K562 (cell line): ENCODE measurements around the gene TIMP2. TPM values are rescaled to one million over a fixed set of nuclear protein-coding genes. Genes with fewer than 3 reads are reported as not detected.

Source experiments
- BACH1 ChIP-seq: fragments of 200-800 bp; sonication (Bioruptor generic); IDR thresholded peaks from 2 replicates; pipeline ENCODE4 v1.6.1; 2016; ENCODE audit warnings: missing genetic modification characterization, missing compliant biosample characterization
- BRD4 ChIP-seq: fragments of 200-600 bp; sonication (generic); IDR thresholded peaks from 2 replicates; pipeline ENCODE4 v1.6.1; 2017; ENCODE audit warnings: inconsistent platforms
- EP400 ChIP-seq: fragments of 450-650 bp; IDR thresholded peaks from 2 replicates; pipeline ENCODE4 v1.6.1; 2017; ENCODE audit warnings: antibody characterized with exemption, mild to moderate bottlenecking, moderate library complexity
- ETS2 ChIP-seq: IDR thresholded peaks from 2 replicates; pipeline ENCODE4 v1.6.1; 2016; ENCODE audit warnings: borderline replicate concordance, missing genetic modification characterization, mild to moderate bottlenecking, moderate library complexity, missing compliant biosample characterization; ENCODE audit not compliant: poor library complexity, severe bottlenecking
- HLTF ChIP-seq: fragments of 450-650 bp; IDR thresholded peaks from 2 replicates; pipeline ENCODE4 v1.6.1; 2016
- HMG20A ChIP-seq: fragments of 450-650 bp; formaldehyde crosslinking; conservative IDR thresholded peaks from 2 replicates; pipeline ENCODE4 v1.4.0; 2020; ENCODE audit warnings: mild to moderate bottlenecking, mixed read lengths
- HNRNPUL1 ChIP-seq: fragments of 200-400 bp; formaldehyde crosslinking; IDR thresholded peaks from 2 replicates; pipeline ENCODE4 v1.6.1; 2017; ENCODE audit warnings: low read length
- KDM2B ChIP-seq: fragments of 250-450 bp; sonication (Bioruptor Pico); IDR thresholded peaks from 2 replicates; pipeline ENCODE4 v1.8.0; 2021; ENCODE audit warnings: mild to moderate bottlenecking, moderate library complexity
- LARP7 ChIP-seq: fragments of 450-650 bp; IDR thresholded peaks from 2 replicates; pipeline ENCODE4 v1.6.1; 2016
- MTA2 ChIP-seq: fragments of 450-650 bp; IDR thresholded peaks from 2 replicates; pipeline ENCODE4 v1.6.1; 2016; ENCODE audit warnings: low read depth
- NFXL1 ChIP-seq: fragments of 450-650 bp; formaldehyde crosslinking; IDR thresholded peaks from 2 replicates; pipeline ENCODE4 v1.4.0; 2021; ENCODE audit warnings: mild to moderate bottlenecking
- PCBP1 ChIP-seq: fragments of 200-400 bp; formaldehyde crosslinking; IDR thresholded peaks from 2 replicates; pipeline ENCODE4 v1.6.1; 2018; ENCODE audit warnings: mild to moderate bottlenecking, low read depth, low read length; ENCODE audit not compliant: poor library complexity, severe bottlenecking
- RFX1 ChIP-seq: fragments of 450-650 bp; IDR thresholded peaks from 2 replicates; pipeline ENCODE4 v1.6.1; 2016; ENCODE audit warnings: mild to moderate bottlenecking, moderate library complexity
- SMARCE1 ChIP-seq: fragments of 450-650 bp; IDR thresholded peaks from 2 replicates; pipeline ENCODE4 v1.7.1; 2016; ENCODE audit warnings: mild to moderate bottlenecking
- SUPT5H ChIP-seq: fragments of 450-650 bp; IDR thresholded peaks from 2 replicates; pipeline ENCODE4 v1.6.1; 2016
- ZC3H8 ChIP-seq: fragments of 450-650 bp; IDR thresholded peaks from 2 replicates; pipeline ENCODE4 v1.6.1; 2017
- ZNF146 ChIP-seq: IDR thresholded peaks from one replicate; pipeline ENCODE4 v1.6.1; 2018; ENCODE audit warnings: missing compliant biosample characterization; ENCODE audit not compliant: unreplicated experiment
- ZNF445 ChIP-seq: fragments of 250-450 bp; sonication (Bioruptor Pico); IDR thresholded peaks from 2 replicates; pipeline ENCODE4 v1.4.0; 2020; ENCODE audit warnings: low read depth, mild to moderate bottlenecking, moderate library complexity
- polyA plus RNA-seq, 8 experiments: library from polyadenylated mRNA; depleted of rRNA in 4 of 8; stranded (reverse) in 5 of 8; unstranded in 3 of 8; fragments of >200 nt; fragmentation: Nextera tagmentation in 2 of 8; fragmentation: Illumina TruSeq in 1 of 8; extraction: Ambion mirVana in 2 of 8; extraction: Trizol in 1 of 8; gene quantifications; 2 replicates each; pipeline versions ENCODE4 v1.2.1 to v1.2.3, GENCODE V29; 2011 to 2014; ENCODE audit warnings: inconsistent platforms in 1 of 8, missing spikeins in 1 of 8
- total RNA-seq, 7 experiments: library from RNA; depleted of rRNA in 6 of 7; stranded (reverse); fragments of >200 nt in 6 of 7; fragmentation: Illumina TruSeq in 2 of 7; extraction: Trizol in 2 of 7; gene quantifications; 2 replicates each; pipeline versions ENCODE4 v1.2.1 to v1.2.3, GENCODE V29; 2011 to 2021; ENCODE audit warnings: low replicate concordance in 1 of 7
- TF ChIP-seq, protein P1 (sequence below): sonication (generic); formaldehyde crosslinking; IDR thresholded peaks from 2 replicates; pipeline ENCODE4 v1.8.0; 2022; ENCODE audit warnings: missing genetic modification reagents, mild to moderate bottlenecking, borderline replicate concordance
- TF ChIP-seq, protein P2 (sequence below), 2 experiments: fragments of 450-650 bp; conservative IDR thresholded peaks; 2 replicates each; pipeline ENCODE4 v1.6.1; 2017; ENCODE audit warnings: mild to moderate bottlenecking in 2 of 2, moderate library complexity in 2 of 2
- TF ChIP-seq, protein P3 (sequence below): sonication (generic); formaldehyde crosslinking; IDR thresholded peaks from 2 replicates; pipeline ENCODE4 v1.8.0; 2022; ENCODE audit warnings: mild to moderate bottlenecking, missing genetic modification reagents

The TIMP2 gene
- total and polyA plus RNA-seq, 9 of the 15 experiments (the other 6 are each of a cell fraction or from before 2014, with no cell fraction given): 0.55 TPM; not detected in 8

DNA sequence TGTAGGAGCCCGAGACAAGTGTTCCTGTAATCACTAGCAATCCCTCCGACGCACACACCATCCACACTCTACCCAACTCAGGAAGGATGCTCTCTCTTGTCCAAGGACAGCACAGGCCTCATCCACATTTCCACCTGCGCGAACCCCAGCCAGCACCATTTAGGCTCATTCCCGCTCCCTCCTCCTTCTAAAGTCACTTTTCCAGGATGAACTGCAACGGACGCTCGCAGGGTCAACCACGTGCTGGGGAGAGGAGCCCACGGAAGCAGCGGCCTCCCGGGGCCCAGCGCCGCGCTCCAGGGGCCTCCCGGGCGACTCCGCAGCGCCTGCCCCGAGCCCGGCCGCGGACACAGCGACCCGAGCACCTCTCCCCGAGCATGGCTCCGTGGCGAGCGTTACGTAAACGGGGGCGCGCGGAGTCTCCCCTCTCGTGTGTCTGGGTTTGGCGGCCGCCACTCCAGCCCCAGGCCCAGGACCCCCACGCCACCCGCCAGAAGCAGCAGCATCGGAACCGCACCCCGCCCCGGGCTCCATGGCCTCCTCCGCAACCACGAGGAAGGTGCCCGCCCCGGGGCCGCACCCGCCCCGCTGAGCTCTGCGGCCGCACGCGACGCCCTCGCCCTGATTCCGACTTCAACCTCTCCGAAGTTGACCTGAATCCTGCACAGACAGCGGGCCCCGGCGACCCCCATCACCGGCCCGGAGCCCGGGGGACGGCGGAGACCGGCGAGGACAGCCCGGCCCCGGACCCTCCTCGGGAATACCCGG lies 85.2 kb downstream of the TIMP2 start (continued):
- TF ChIP-seq, protein P1, sequence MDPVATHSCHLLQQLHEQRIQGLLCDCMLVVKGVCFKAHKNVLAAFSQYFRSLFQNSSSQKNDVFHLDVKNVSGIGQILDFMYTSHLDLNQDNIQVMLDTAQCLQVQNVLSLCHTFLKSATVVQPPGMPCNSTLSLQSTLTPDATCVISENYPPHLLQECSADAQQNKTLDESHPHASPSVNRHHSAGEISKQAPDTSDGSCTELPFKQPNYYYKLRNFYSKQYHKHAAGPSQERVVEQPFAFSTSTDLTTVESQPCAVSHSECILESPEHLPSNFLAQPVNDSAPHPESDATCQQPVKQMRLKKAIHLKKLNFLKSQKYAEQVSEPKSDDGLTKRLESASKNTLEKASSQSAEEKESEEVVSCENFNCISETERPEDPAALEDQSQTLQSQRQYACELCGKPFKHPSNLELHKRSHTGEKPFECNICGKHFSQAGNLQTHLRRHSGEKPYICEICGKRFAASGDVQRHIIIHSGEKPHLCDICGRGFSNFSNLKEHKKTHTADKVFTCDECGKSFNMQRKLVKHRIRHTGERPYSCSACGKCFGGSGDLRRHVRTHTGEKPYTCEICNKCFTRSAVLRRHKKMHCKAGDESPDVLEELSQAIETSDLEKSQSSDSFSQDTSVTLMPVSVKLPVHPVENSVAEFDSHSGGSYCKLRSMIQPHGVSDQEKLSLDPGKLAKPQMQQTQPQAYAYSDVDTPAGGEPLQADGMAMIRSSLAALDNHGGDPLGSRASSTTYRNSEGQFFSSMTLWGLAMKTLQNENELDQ (CRISPR knock-in tag): no peak
- TF ChIP-seq PCBP1: peak; percentile 42
- TF ChIP-seq NFXL1: no peak
- TF ChIP-seq EP400: peak; percentile 51; the same call in 1 of the 2 replicates
- TF ChIP-seq, protein P2, sequence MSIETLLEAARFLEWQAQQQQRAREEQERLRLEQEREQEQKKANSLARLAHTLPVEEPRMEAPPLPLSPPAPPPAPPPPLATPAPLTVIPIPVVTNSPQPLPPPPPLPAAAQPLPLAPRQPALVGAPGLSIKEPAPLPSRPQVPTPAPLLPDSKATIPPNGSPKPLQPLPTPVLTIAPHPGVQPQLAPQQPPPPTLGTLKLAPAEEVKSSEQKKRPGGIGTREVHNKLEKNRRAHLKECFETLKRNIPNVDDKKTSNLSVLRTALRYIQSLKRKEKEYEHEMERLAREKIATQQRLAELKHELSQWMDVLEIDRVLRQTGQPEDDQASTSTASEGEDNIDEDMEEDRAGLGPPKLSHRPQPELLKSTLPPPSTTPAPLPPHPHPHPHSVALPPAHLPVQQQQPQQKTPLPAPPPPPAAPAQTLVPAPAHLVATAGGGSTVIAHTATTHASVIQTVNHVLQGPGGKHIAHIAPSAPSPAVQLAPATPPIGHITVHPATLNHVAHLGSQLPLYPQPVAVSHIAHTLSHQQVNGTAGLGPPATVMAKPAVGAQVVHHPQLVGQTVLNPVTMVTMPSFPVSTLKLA (conservative IDR thresholded peaks at IDR 0.05): peak; percentile 37 to 57; a peak in 2 of 4 replicates
- TF ChIP-seq, protein P3, sequence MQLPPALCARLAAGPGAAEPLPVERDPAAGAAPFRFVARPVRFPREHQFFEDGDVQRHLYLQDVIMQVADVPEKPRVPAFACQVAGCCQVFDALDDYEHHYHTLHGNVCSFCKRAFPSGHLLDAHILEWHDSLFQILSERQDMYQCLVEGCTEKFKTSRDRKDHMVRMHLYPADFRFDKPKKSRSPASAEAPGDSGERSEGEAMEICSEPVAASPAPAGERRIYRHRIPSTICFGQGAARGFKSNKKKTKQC (CRISPR knock-in tag): peak; percentile 37; the same call in 1 of the 2 replicates
- TF ChIP-seq LARP7: no peak
- TF ChIP-seq BACH1 (tag): no peak
- no peak for TF ChIP-seq ZNF146 (CRISPR knock-in tag)
- no peak for TF ChIP-seq RFX1
- no peak for TF ChIP-seq MTA2
- no peak for TF ChIP-seq ETS2 (tag)
- TF ChIP-seq SMARCE1: no peak
- no peak for TF ChIP-seq ZNF445 (CRISPR knock-in tag)
- no peak for TF ChIP-seq KDM2B (CRISPR knock-in tag)
- no peak for TF ChIP-seq ZC3H8
- no peak for TF ChIP-seq SUPT5H
- TF ChIP-seq HMG20A (CRISPR knock-in tag): no peak
- no peak for TF ChIP-seq HNRNPUL1
- peak; percentile 86 for TF ChIP-seq BRD4
- TF ChIP-seq HLTF: no peak
